SU-DHL-6 (cell line): ENCODE results near the gene C11orf65.

Source experiments
- CTCF ChIP-seq: fragments of 200-600 bp; sonication (generic); IDR thresholded peaks from one replicate; pipeline ENCODE4 v1.5.1; 2017; ENCODE audit warnings: antibody characterized with exemption, mild to moderate bottlenecking, low read length, moderate library complexity; ENCODE audit not compliant: insufficient read depth, poor library complexity, severe bottlenecking
- EZH2phosphoT487 ChIP-seq: fragments of 200-600 bp; sonication (generic), shearing (Covaris generic); conservative IDR thresholded peaks from 2 replicates; pipeline ENCODE4 v1.6.1; 2018; ENCODE audit warnings: mild to moderate bottlenecking, antibody characterized with exemption, low read length, moderate library complexity, mixed read lengths

DNA sequence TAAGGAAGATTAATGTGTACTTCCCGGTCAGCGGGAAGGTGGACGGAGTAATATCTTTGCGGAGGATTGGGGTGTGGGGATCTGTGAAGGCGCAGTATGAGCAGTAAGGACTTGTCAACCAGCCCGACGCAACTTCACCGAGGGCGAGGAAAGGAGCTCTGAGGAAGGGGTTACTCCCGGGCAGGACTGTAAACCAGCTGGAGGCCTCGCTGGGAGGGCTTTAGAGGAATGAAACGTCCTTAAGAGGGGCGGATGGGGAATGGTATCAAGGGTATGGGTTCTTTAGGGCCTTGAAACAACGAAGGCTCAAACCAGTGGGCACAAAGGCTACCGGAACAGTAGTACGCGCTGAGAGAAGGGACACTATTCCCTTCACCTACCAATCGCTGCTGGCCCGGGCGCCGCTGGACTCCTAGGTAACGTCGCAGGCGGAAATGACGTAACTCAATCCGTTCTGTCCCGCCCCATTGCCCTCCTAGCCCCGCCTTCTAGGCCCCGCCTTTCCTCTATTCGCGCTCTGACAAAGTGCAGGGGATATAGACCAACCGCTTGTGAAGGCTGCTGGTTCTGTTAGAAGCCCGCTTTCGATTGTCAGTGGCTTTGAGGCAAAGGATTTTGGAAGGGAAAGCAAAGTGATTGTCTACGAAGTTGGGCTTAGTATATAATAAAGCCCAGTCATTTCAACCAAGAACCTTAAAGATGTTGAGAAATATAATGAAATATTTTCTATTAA, at the start of gene C11orf65:
- TF ChIP-seq CTCF: no peak
- TF ChIP-seq EZH2phosphoT487: no peak
